MM.1S (cell line): Measurements from ENCODE around the gene CTNNA3.

Experiments used
- DNase-seq: peaks from one replicate; pipeline ENCODE4 v3.0.0-alpha.2; 2015
- H2AFZ ChIP-seq: fragments of 300-600 bp; sonication (generic); 2 replicates; pipeline ENCODE4 v1.6.0; 2016; ENCODE audit warnings: antibody characterized with exemption, low read length
- H3F3A ChIP-seq: fragments of 300-600 bp; sonication (generic); 2 replicates; pipeline ENCODE4 v1.6.1; 2016; ENCODE audit warnings: mild to moderate bottlenecking, antibody characterized with exemption, low read length, moderate library complexity, mixed read lengths; ENCODE audit not compliant: insufficient read depth
- H3K27ac ChIP-seq: fragments of 300-600 bp; sonication (generic); 2 replicates; pipeline ENCODE4 v1.5.1; 2016; ENCODE audit warnings: mild to moderate bottlenecking, low read length
- H3K27me3 ChIP-seq: fragments of 300-600 bp; sonication (generic); replicated peaks from 2 replicates; pipeline ENCODE4 v1.6.0; 2016; ENCODE audit warnings: low read length; ENCODE audit not compliant: insufficient read depth
- H3K36me3 ChIP-seq: fragments of 300-600 bp; sonication (generic); replicated peaks from 2 replicates; pipeline ENCODE4 v1.6.1; 2016; ENCODE audit warnings: mild to moderate bottlenecking, low read length, mixed read lengths; ENCODE audit not compliant: insufficient read depth
- H3K4me1 ChIP-seq: fragments of 300-600 bp; sonication (generic); 2 replicates; pipeline ENCODE4 v1.6.1; 2016; ENCODE audit warnings: low read length, mixed read lengths
- H3K4me2 ChIP-seq: fragments of 300-600 bp; sonication (generic); 2 replicates; pipeline ENCODE4 v1.6.0; 2016; ENCODE audit warnings: low read depth, low read length
- H3K4me3 ChIP-seq: fragments of 300-600 bp; sonication (generic); 2 replicates; pipeline ENCODE4 v1.5.1; 2016; ENCODE audit warnings: low read length, mixed read lengths
- H3K79me2 ChIP-seq: fragments of 300-600 bp; sonication (generic); 2 replicates; pipeline ENCODE4 v1.6.1; 2016; ENCODE audit warnings: mixed run types, low read length, mixed read lengths
- H3K9ac ChIP-seq: fragments of 300-600 bp; sonication (generic); 2 replicates; pipeline ENCODE4 v1.6.1; 2016; ENCODE audit warnings: low read length, mixed read lengths
- H3K9me2 ChIP-seq: fragments of 300-600 bp; sonication (generic); replicated peaks from 2 replicates; pipeline ENCODE4 v1.6.1; 2016; ENCODE audit warnings: mild to moderate bottlenecking, low read length, mixed read lengths; ENCODE audit not compliant: insufficient read depth
- H3K9me3 ChIP-seq: fragments of 300-600 bp; sonication (generic); replicated peaks from 2 replicates; pipeline ENCODE4 v1.6.1; 2016; ENCODE audit warnings: mild to moderate bottlenecking, low read length, mixed read lengths; ENCODE audit not compliant: insufficient read depth
- H4K20me1 ChIP-seq: fragments of 300-600 bp; sonication (generic); 2 replicates; pipeline ENCODE4 v1.6.1; 2016; ENCODE audit warnings: mild to moderate bottlenecking, low read length, moderate library complexity, mixed read lengths; ENCODE audit not compliant: insufficient read depth
- EZH2 ChIP-seq: fragments of 300-600 bp; sonication (generic); optimal IDR thresholded peaks from 2 replicates; pipeline ENCODE3; 2017; ENCODE audit warnings: low read depth, mild to moderate bottlenecking, antibody characterized with exemption, low read length, mixed read lengths
- EZH2phosphoT487 ChIP-seq: fragments of 300-600 bp; sonication (generic); IDR thresholded peaks from 2 replicates; pipeline ENCODE4 v1.6.1; 2018; ENCODE audit warnings: antibody characterized with exemption, low read length
- TF ChIP-seq, protein P1 (sequence below): fragments of 300-600 bp; sonication (generic); IDR thresholded peaks from 2 replicates; pipeline ENCODE4 v1.5.1; 2016; ENCODE audit warnings: antibody characterized with exemption, low read length, mixed read lengths

Gene CTNNA3

DNA sequence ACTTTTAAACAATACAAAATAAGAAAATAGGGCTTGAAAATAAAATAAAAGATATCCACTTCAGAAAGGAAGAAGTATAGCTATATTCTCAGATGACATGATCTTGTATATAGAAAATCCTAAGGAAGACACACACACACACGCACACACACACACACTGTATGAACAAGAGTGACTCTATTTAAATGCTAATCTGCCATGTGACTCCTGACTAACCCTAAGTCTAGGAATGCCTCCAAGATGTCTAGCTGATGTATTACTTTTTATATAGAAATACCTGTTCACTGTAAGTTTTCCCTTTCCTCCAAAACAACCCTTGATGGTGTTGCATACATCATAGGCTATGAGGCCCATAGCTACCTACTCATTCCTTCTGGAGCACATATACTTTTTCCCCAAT is 943.3 kb downstream of the CTNNA3 start:
- Histone ChIP-seq H3K9me3 (no peaks in the 10 kb centered on the region), H3K27me3 (no peaks in the 10 kb centered on the region), H2AFZ (no peak overlapping the region), H3K9me2 (no peaks in the 10 kb centered on the region), H3F3A (no peaks in the 10 kb centered on the region), H4K20me1 (no peaks in the 10 kb centered on the region), H3K4me1 (no peaks in the 10 kb centered on the region), H3K27ac (no peak overlapping the region), H3K36me3 (no peaks in the 10 kb centered on the region), H3K9ac (no peak overlapping the region), H3K4me3 (no peak overlapping the region), H3K79me2 (no peaks in the 10 kb centered on the region), H3K4me2 (no peak overlapping the region)
- TF ChIP-seq, protein P1, sequence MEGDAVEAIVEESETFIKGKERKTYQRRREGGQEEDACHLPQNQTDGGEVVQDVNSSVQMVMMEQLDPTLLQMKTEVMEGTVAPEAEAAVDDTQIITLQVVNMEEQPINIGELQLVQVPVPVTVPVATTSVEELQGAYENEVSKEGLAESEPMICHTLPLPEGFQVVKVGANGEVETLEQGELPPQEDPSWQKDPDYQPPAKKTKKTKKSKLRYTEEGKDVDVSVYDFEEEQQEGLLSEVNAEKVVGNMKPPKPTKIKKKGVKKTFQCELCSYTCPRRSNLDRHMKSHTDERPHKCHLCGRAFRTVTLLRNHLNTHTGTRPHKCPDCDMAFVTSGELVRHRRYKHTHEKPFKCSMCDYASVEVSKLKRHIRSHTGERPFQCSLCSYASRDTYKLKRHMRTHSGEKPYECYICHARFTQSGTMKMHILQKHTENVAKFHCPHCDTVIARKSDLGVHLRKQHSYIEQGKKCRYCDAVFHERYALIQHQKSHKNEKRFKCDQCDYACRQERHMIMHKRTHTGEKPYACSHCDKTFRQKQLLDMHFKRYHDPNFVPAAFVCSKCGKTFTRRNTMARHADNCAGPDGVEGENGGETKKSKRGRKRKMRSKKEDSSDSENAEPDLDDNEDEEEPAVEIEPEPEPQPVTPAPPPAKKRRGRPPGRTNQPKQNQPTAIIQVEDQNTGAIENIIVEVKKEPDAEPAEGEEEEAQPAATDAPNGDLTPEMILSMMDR = no peak
- TF ChIP-seq EZH2 = no peak
- TF ChIP-seq EZH2phosphoT487 = no peak
- DNase-seq = no peak

DNA sequence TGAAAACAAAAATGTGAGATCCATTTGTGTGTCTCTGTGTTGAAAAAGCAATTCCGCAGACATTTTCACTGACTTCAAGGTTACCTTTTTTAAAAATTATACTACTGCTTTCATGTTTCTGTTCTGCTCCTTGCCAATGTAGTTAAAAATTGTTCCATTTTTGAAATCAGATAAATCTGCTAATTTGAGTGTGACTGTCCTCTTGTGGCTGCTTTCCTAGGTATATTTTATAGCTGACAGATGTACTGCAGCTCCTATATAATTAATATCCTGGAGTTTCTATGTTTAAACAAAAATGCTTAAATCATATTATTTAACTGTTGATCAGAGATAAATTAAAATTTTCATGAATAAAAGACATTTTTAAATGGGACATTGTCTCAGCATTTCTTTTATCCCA is 947.8 kb downstream of the CTNNA3 start:
- no peaks in the 10 kb centered on the region for H3K36me3 ChIP-seq
- no peaks in the 10 kb centered on the region for H3K27me3 ChIP-seq
- H3K4me2 ChIP-seq = no peak overlapping the region
- no peak overlapping the region for H3K9ac ChIP-seq
- no peak for TF ChIP-seq EZH2phosphoT487
- no peak for TF ChIP-seq EZH2
- TF ChIP-seq, protein P1 = no peak
- no peak overlapping the region for H3K27ac ChIP-seq
- no peaks in the 10 kb centered on the region for H3F3A ChIP-seq
- no peaks in the 10 kb centered on the region for H3K9me2 ChIP-seq
- DNase-seq = no peak
- H2AFZ ChIP-seq = no peak overlapping the region
- no peaks in the 10 kb centered on the region for H3K9me3 ChIP-seq
- no peaks in the 10 kb centered on the region for H3K79me2 ChIP-seq
- no peaks in the 10 kb centered on the region for H4K20me1 ChIP-seq
- no peak overlapping the region for H3K4me3 ChIP-seq
- H3K4me1 ChIP-seq = no peaks in the 10 kb centered on the region

DNA sequence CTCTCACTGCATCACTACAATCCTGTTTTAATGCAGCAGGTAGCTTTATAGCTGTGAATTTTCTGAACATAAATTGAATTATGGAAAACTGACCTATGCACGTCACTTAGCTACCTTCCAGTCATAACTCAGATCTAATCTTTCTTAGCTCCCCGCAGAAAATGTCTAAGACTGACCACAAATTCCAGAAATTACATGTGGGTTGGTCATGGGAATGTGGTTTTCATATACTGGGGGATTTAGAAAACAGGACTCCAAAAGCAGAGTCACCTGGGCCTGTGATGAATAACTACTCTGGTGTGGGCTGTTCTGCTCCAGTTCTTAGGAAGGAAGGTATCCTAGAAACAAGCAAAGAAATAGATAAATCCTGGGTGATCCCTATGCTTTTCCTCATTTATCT is 948.5 kb downstream of the CTNNA3 start:
- no peak overlapping the region for H3K4me3 ChIP-seq
- H4K20me1 ChIP-seq = no peaks in the 10 kb centered on the region
- H3K9ac ChIP-seq = no peak overlapping the region
- H3K36me3 ChIP-seq = no peaks in the 10 kb centered on the region
- no peaks in the 10 kb centered on the region for H3K9me3 ChIP-seq
- no peaks in the 10 kb centered on the region for H3K27me3 ChIP-seq
- H3K4me2 ChIP-seq = no peak overlapping the region
- no peaks in the 10 kb centered on the region for H3F3A ChIP-seq
- DNase-seq = no peak
- H3K27ac ChIP-seq = no peak overlapping the region
- no peaks in the 10 kb centered on the region for H3K4me1 ChIP-seq
- H2AFZ ChIP-seq = no peak overlapping the region
- no peaks in the 10 kb centered on the region for H3K9me2 ChIP-seq
- TF ChIP-seq EZH2phosphoT487 (no peak), EZH2 (no peak)
- TF ChIP-seq, protein P1 = no peak
- H3K79me2 ChIP-seq = no peaks in the 10 kb centered on the region

DNA sequence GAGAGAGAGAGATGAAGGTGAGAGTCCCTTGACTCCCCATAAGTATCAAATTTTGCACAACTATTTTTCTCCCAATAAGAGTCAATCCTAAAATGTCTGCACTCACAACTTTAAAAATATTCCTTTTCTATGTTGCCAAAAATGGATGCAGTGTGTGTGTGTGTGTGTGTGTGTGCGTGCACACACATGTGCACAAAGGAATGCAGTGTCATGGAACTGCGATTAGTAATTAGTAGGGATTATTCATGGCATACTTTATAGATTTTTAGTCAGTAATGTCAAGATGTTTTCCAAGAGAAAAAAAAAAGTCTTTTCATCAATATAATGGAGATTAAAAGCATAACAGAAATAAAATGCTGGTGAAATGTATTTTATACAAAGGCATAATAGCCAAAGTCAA is 949.3 kb downstream of the CTNNA3 start:
- no peaks in the 10 kb centered on the region for H3K79me2 ChIP-seq
- no peaks in the 10 kb centered on the region for H4K20me1 ChIP-seq
- H3K36me3 ChIP-seq = no peaks in the 10 kb centered on the region
- H3K9me2 ChIP-seq = no peaks in the 10 kb centered on the region
- DNase-seq = no peak
- H3F3A ChIP-seq = no peaks in the 10 kb centered on the region
- TF ChIP-seq EZH2 = no peak
- TF ChIP-seq, protein P1 = no peak
- no peak for TF ChIP-seq EZH2phosphoT487
- no peak overlapping the region for H3K4me3 ChIP-seq
- H3K27ac ChIP-seq = no peak overlapping the region
- H2AFZ ChIP-seq = no peak overlapping the region
- H3K9ac ChIP-seq = no peak overlapping the region
- H3K4me1 ChIP-seq = no peaks in the 10 kb centered on the region
- no peaks in the 10 kb centered on the region for H3K27me3 ChIP-seq
- H3K4me2 ChIP-seq = no peak overlapping the region
- H3K9me3 ChIP-seq = no peaks in the 10 kb centered on the region
